C4-2B (cell line): Measurements from ENCODE around the gene NCMAP.

ENCODE experiments used
- ZFX ChIP-seq: fragments of 450-650 bp; IDR thresholded peaks from 2 replicates; pipeline ENCODE4 v1.6.1; 2017
- TF ChIP-seq, protein P1 (sequence below): fragments of 450-650 bp; conservative IDR thresholded peaks from 2 replicates; pipeline ENCODE4 v1.5.1; 2017; ENCODE audit warnings: mild to moderate bottlenecking

DNA sequence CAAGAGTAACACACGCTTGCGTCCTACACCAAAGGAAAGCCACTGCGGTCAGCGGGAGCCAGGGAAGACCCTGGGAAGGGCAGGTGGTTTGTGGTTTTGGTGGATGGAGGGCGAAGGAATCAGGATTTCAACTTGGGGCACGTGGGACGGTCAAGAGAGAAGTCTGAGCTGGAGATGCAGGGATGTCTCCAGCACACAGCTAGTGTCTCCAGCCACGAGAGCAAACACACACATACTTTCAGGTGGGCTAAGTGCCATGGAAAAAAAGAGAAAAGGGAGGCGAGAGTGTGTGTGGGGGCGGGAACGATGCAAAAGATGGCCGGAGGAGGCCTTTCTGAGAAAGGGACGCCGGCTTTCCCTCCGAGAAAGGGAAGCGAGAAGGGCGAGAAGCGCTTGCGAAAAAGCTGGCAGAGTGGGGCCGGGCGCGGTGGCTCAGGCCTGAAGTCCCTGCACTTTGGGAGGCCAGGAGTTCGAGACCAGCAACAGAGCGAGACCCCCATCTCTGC is 85.8 kb downstream of the NCMAP start:
- TF ChIP-seq, protein P1, sequence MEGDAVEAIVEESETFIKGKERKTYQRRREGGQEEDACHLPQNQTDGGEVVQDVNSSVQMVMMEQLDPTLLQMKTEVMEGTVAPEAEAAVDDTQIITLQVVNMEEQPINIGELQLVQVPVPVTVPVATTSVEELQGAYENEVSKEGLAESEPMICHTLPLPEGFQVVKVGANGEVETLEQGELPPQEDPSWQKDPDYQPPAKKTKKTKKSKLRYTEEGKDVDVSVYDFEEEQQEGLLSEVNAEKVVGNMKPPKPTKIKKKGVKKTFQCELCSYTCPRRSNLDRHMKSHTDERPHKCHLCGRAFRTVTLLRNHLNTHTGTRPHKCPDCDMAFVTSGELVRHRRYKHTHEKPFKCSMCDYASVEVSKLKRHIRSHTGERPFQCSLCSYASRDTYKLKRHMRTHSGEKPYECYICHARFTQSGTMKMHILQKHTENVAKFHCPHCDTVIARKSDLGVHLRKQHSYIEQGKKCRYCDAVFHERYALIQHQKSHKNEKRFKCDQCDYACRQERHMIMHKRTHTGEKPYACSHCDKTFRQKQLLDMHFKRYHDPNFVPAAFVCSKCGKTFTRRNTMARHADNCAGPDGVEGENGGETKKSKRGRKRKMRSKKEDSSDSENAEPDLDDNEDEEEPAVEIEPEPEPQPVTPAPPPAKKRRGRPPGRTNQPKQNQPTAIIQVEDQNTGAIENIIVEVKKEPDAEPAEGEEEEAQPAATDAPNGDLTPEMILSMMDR: no peak
- TF ChIP-seq ZFX: no peak
